Neural cell (in vitro differentiated cells): ENCODE data around the gene TAF1C.

ENCODE experiments used
- CTCF ChIP-seq: fragments of 450-650 bp; IDR thresholded peaks from 2 replicates; pipeline ENCODE4 v1.5.1; 2014; ENCODE audit warnings: antibody characterized with exemption, mild to moderate bottlenecking, moderate library complexity; ENCODE audit not compliant: poor library complexity, severe bottlenecking
- EZH2 ChIP-seq: fragments of 200-600, 300-800 bp; shearing (Covaris generic), sonication (generic); IDR thresholded peaks from 2 replicates; pipeline ENCODE4 v1.6.1; 2014; ENCODE audit warnings: antibody characterized with exemption, low read length, borderline replicate concordance, mild to moderate bottlenecking; ENCODE audit not compliant: insufficient read depth, poor library complexity, severe bottlenecking
- POLR2AphosphoS5 ChIP-seq: IDR thresholded peaks from 2 replicates; pipeline ENCODE4 v1.6.1; 2012

- TF ChIP-seq CTCF (no peak), EZH2 (no peak), POLR2AphosphoS5 (no peak)
Observed at GRCh38 chr16:84150926-84151325, 35.9 kb downstream of the TAF1C start.
